SK-N-SH treated with all-trans-retinoic acid at 6 μM for 48 hours (cell line): ENCODE measurements around the gene SMAD6.

Experiments
- ARNTL ChIP-seq: fragments of 450-650 bp; formaldehyde crosslinking; IDR thresholded peaks from 2 replicates; pipeline ENCODE4 v1.5.0; 2020; ENCODE audit warnings: low read depth, mild to moderate bottlenecking, moderate library complexity, borderline replicate concordance
- CREB5 ChIP-seq: fragments of 250-450 bp; sonication (Bioruptor Pico); IDR thresholded peaks from 2 replicates; pipeline ENCODE4 v1.5.1; 2020; ENCODE audit warnings: low read depth, mild to moderate bottlenecking, moderate library complexity
- ESRRG ChIP-seq: fragments of 250-450 bp; sonication (Bioruptor Pico); IDR thresholded peaks from 2 replicates; pipeline ENCODE4 v1.6.1; 2021; ENCODE audit warnings: mild to moderate bottlenecking
- GLIS3 ChIP-seq: fragments of 250-450 bp; sonication (Bioruptor Pico); IDR thresholded peaks from 2 replicates; pipeline ENCODE4 v1.5.0; 2020; ENCODE audit warnings: mild to moderate bottlenecking, moderate library complexity
- OSR1 ChIP-seq: fragments of 250-450 bp; sonication (Bioruptor Pico); IDR thresholded peaks from 2 replicates; pipeline ENCODE4 v1.8.0; 2022; ENCODE audit warnings: moderate library complexity, mild to moderate bottlenecking, inconsistent platforms
- PATZ1 ChIP-seq: fragments of 250-450 bp; sonication (Bioruptor Pico); IDR thresholded peaks from 2 replicates; pipeline ENCODE4 v1.8.0; 2020; ENCODE audit warnings: mild to moderate bottlenecking, moderate library complexity, borderline replicate concordance
- PPARA ChIP-seq: fragments of 250-450 bp; sonication (Bioruptor Pico); IDR thresholded peaks from 2 replicates; pipeline ENCODE4 v1.5.0; 2020; ENCODE audit warnings: mild to moderate bottlenecking, borderline replicate concordance
- TSHZ2 ChIP-seq: fragments of 250-450 bp; sonication (Bioruptor Pico); IDR thresholded peaks from 2 replicates; pipeline ENCODE4 v1.5.0; 2020; ENCODE audit warnings: mild to moderate bottlenecking, moderate library complexity
- ZFP3 ChIP-seq: fragments of 250-450 bp; sonication (Bioruptor Pico); IDR thresholded peaks from 2 replicates; pipeline ENCODE4 v1.5.0; 2020; ENCODE audit warnings: mild to moderate bottlenecking, moderate library complexity
- ZNF8 ChIP-seq: fragments of 450-650 bp; formaldehyde crosslinking; IDR thresholded peaks from 2 replicates; pipeline ENCODE4 v1.5.0; 2020; ENCODE audit warnings: mild to moderate bottlenecking, moderate library complexity

GRCh38 chr15:66745530-66746230, 43.6 kb downstream of the SMAD6 start:
- TF ChIP-seq CREB5 (CRISPR knock-in tag) (no peak), ZNF8 (CRISPR knock-in tag) (no peak), ESRRG (CRISPR knock-in tag) (no peak), PPARA (CRISPR knock-in tag) (no peak), ZFP3 (CRISPR knock-in tag) (no peak), GLIS3 (CRISPR knock-in tag) (no peak), ARNTL (CRISPR knock-in tag) (no peak), OSR1 (CRISPR knock-in tag) (no peak), TSHZ2 (CRISPR knock-in tag) (no peak), PATZ1 (CRISPR knock-in tag) (no peak)
